ENCODE measurements around the gene ATF2.

ATF2 gene

DNA sequence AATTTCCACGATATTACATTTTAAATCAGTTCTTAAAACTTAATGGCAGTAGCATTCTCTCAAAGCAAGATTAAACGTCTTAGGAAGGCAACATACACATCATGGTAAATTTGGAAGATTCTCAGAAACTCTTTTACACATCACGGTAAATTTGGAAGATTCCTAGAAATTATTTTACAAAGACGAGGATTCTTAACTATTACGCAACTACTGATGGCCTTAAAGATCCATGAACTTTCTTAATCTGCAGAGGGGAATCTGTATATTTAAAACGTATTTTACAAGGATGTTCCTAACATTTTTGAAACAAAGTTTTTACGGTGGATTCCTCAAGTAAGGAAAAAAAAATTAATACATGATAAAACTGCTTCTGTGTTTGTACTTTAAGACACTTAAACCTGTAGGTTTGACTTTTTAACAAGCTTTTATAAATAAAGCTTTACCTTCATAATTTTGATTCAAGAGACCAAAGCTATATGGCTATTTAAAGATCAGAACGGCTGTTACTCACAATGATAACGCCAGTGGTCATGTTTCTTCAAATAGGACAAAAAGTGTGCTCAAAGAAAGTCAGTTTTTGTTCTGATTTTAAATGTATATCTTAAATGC is 1.7 kb downstream of the ATF2 start:
- H3K27ac ChIP-seq: peak overlapping the region; percentile 93 to 98
- intact Hi-C loops (cut with DNase I; ENCODE audit: low total_unique reads): no loop called here
- H3K4me1 ChIP-seq: peaks cover 0 to 27% (median 9%) of the 10 kb centered on the region in 4 donors
- H3K9me3 ChIP-seq: no peaks in the 10 kb centered on the region
- no peaks in the 10 kb centered on the region for H3K36me3 ChIP-seq
- H3K27me3 ChIP-seq: no peaks in the 10 kb centered on the region
- DNase-seq: no peak
- TF ChIP-seq, protein P1, sequence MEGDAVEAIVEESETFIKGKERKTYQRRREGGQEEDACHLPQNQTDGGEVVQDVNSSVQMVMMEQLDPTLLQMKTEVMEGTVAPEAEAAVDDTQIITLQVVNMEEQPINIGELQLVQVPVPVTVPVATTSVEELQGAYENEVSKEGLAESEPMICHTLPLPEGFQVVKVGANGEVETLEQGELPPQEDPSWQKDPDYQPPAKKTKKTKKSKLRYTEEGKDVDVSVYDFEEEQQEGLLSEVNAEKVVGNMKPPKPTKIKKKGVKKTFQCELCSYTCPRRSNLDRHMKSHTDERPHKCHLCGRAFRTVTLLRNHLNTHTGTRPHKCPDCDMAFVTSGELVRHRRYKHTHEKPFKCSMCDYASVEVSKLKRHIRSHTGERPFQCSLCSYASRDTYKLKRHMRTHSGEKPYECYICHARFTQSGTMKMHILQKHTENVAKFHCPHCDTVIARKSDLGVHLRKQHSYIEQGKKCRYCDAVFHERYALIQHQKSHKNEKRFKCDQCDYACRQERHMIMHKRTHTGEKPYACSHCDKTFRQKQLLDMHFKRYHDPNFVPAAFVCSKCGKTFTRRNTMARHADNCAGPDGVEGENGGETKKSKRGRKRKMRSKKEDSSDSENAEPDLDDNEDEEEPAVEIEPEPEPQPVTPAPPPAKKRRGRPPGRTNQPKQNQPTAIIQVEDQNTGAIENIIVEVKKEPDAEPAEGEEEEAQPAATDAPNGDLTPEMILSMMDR (IDR thresholded peaks at IDR 0.05): no peak
- peak overlapping the region; percentile 79 to 88 for H3K4me3 ChIP-seq

DNA sequence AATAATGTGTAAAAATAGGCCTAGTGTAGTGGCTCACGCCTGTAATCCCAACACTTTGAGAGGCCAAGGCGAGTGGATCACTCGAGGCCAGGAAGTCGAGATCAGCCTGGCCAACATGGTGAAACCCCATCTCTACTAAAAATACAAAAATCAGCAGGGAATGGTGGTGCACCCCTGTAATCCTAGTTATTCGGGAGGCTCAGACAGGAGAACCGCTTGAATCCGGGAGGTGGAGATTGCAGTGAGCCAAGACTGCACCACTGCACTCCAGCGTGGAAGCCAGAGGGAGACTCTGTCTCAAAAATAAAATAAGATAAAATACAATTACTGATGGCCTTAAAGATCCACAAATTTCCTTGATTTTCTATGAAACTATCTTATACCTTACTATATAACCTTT is 3.8 kb downstream of the ATF2 start:
- intact Hi-C loops (cut with DNase I; ENCODE audit: low total_unique reads): no loop called here
- H3K27ac ChIP-seq: no peak overlapping the region
- no peaks in the 10 kb centered on the region for H3K36me3 ChIP-seq
- H3K27me3 ChIP-seq: no peaks in the 10 kb centered on the region
- TF ChIP-seq, protein P1 (IDR thresholded peaks at IDR 0.05): no peak
- no peak for DNase-seq
- H3K9me3 ChIP-seq: no peaks in the 10 kb centered on the region
- H3K4me1 ChIP-seq: peaks cover 0 to 24% (median 12%) of the 10 kb centered on the region in 4 donors
- no peak overlapping the region for H3K4me3 ChIP-seq

DNA sequence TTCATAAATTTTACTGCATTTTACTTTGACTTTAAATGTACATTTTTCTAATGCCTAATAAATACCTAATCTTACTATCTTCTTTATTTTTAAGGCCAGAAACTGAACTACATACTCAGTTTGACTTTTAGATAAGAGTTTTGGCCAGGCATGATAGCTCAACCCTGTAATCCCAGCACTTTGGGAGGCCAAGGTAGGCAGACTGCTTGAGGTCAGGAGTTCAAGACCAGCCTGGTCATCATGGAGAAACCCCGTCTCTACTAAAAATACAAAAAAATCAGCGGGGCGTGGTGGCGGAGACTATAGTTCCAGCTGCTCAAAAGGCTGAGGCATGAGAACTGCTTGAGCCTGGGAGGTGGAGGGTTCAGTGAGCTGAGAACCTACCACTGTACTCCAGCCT is 9.1 kb downstream of the ATF2 start:
- no peak overlapping the region for H3K27ac ChIP-seq
- H3K4me1 ChIP-seq: peaks cover 0 to 19% (median 6%) of the 10 kb centered on the region in 4 donors
- no peaks in the 10 kb centered on the region for H3K27me3 ChIP-seq
- DNase-seq: no peak
- H3K36me3 ChIP-seq: no peaks in the 10 kb centered on the region
- H3K4me3 ChIP-seq: no peak overlapping the region
- H3K9me3 ChIP-seq: no peaks in the 10 kb centered on the region
- TF ChIP-seq, protein P1 (IDR thresholded peaks at IDR 0.05): no peak
- intact Hi-C loops (cut with DNase I; ENCODE audit: low total_unique reads): no loop called here

DNA sequence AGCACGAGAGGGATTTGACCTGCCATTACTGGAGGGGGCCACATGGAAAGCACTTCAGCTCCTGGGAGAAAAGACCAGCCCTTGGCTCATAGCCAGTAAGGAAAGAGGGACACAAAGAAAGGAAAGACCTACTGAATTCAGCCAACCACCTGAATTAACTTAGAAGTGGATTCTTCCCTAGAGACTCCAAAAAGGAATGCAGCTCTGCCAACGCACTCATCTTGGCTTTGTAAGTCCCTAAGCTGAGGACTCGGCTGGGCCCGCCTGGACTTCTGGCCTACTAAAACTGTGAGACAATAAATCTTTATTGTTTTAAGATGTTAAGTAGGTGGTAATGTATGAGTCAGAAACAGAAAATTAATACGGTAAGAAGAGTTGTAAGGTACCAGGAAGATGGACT is 11.5 kb downstream of the ATF2 start:
- Histone ChIP-seq H3K27ac (no peak overlapping the region), H3K36me3 (no peaks in the 10 kb centered on the region), H3K4me3 (no peak overlapping the region), H3K9me3 (no peaks in the 10 kb centered on the region), H3K4me1 (peaks cover 0 to 43% (median 8%) of the 10 kb centered on the region in 4 donors), H3K27me3 (no peaks in the 10 kb centered on the region)
- DNase-seq: no peak
- intact Hi-C loops (cut with DNase I; ENCODE audit: low total_unique reads): no loop called here
- TF ChIP-seq, protein P1 (IDR thresholded peaks at IDR 0.05): no peak

DNA sequence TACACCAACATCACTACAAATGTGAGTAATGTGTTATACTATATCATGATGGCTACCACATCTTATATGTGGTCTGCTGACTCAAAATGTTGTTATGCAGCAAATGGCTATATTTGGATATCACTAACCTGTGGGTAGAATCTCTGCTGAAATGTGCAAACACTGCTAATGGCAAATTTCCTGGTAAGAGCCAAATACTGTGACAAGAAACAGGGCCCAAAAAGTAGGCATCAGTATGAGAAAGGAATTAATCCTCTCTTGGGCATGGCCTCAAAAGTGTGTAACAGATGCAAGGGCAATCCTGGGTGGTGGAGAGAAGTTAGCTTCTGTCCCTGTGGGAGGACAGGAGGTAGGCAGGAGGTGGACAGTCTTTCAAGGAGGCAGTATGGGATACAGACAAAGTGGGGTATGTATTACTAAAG is 13.3 kb downstream of the ATF2 start:
- Histone ChIP-seq H3K36me3 (no peaks in the 10 kb centered on the region), H3K4me3 (no peak overlapping the region), H3K27ac (no peak overlapping the region), H3K27me3 (no peaks in the 10 kb centered on the region), H3K9me3 (no peaks in the 10 kb centered on the region), H3K4me1 (peaks cover 0 to 54% (median 5%) of the 10 kb centered on the region in 4 donors)
- TF ChIP-seq, protein P1 (IDR thresholded peaks at IDR 0.05): no peak
- intact Hi-C loops (cut with DNase I; ENCODE audit: low total_unique reads): no loop called here
- no peak for DNase-seq

DNA sequence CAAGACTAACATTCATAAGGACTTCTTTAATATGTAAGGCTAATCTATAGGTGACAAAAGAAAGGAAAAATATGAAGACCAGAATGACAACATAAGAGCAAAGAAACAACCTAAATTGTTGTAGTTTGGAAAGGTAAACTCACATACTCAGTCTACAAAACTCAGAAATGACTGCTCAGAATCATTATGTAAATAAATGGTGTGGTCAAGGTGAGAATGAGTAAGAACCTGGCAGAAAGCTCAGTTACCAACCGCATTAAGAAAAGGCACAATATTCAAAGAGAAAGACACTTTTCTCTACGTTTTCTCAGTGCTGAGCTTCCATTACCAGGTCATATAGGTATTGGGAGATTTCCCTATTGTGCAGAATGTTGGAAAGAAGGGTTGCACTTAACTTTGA is 15.8 kb downstream of the ATF2 start:
- no peaks in the 10 kb centered on the region for H3K9me3 ChIP-seq
- intact Hi-C loops (cut with DNase I; ENCODE audit: low total_unique reads): no loop called here
- H3K27ac ChIP-seq: no peak overlapping the region
- DNase-seq: no peak
- H3K27me3 ChIP-seq: no peaks in the 10 kb centered on the region
- no peak overlapping the region for H3K4me3 ChIP-seq
- no peaks in the 10 kb centered on the region for H3K36me3 ChIP-seq
- peaks cover 0 to 74% (median 11%) of the 10 kb centered on the region in 4 donors for H3K4me1 ChIP-seq
- TF ChIP-seq, protein P1 (IDR thresholded peaks at IDR 0.05): no peak

Measured in tibial artery (tissue), 4 donors.